ENCODE data around the gene C16orf89.

Gene C16orf89

GRCh38 chr16:5027575-5028235, 38.1 kb downstream of the C16orf89 start:
- no peak for DNase-seq

- DNase-seq, result no peak
These were observed 38.7 kb downstream of the C16orf89 start for GRCh38 chr16:5027086-5027485.

GRCh38 chr16:5026664-5027063, 39.1 kb downstream of the C16orf89 start:
- DNase-seq, result no peak

GRCh38 chr16:5025171-5025632, 40.6 kb downstream of the C16orf89 start:
- DNase-seq, result no peak

- DNase-seq, result no peak
These were observed 41.1 kb downstream of the C16orf89 start for GRCh38 chr16:5024632-5025031.

- DNase-seq, result no peak
These were observed 43.2 kb downstream of the C16orf89 start for GRCh38 chr16:5022521-5022920.

- DNase-seq, result no peak
These were observed 45.2 kb downstream of the C16orf89 start for GRCh38 chr16:5020551-5020950.

- no peak for DNase-seq
These were observed 46.0 kb downstream of the C16orf89 start for GRCh38 chr16:5019775-5020174.

GRCh38 chr16:5018793-5019192, 47.0 kb downstream of the C16orf89 start:
- DNase-seq, result no peak

GRCh38 chr16:5017678-5017969, 48.1 kb downstream of the C16orf89 start:
- DNase-seq, result no peak

- DNase-seq, result no peak
These were observed 48.6 kb downstream of the C16orf89 start for GRCh38 chr16:5016967-5017677.

GRCh38 chr16:5015887-5016286, 49.9 kb downstream of the C16orf89 start:
- DNase-seq, result no peak

GRCh38 chr16:5015351-5015750, 50.4 kb downstream of the C16orf89 start:
- DNase-seq, result no peak

- no peak for DNase-seq
These were observed 52.9 kb downstream of the C16orf89 start for GRCh38 chr16:5012887-5013286.

- no peak for DNase-seq
These were observed 54.1 kb downstream of the C16orf89 start for GRCh38 chr16:5011637-5012036.

GRCh38 chr16:5010576-5011329, 55.0 kb downstream of the C16orf89 start:
- no peak for DNase-seq

GRCh38 chr16:5008311-5008731, 57.4 kb downstream of the C16orf89 start:
- DNase-seq, result no peak

- DNase-seq, result no peak
These were observed 58.5 kb downstream of the C16orf89 start for GRCh38 chr16:5007256-5007655.

- DNase-seq, result no peak
These were observed 59.2 kb downstream of the C16orf89 start for GRCh38 chr16:5006348-5007193.

- no peak for DNase-seq
These were observed 59.8 kb downstream of the C16orf89 start for GRCh38 chr16:5005916-5006315.

- no peak for DNase-seq
These were observed 61.4 kb downstream of the C16orf89 start for GRCh38 chr16:5004311-5004710.

GRCh38 chr16:5003828-5004227, 61.9 kb downstream of the C16orf89 start:
- DNase-seq, result no peak

GRCh38 chr16:5003211-5003610, 62.5 kb downstream of the C16orf89 start:
- no peak for DNase-seq

All from CD4-positive, alpha-beta T cell treated with Interleukin-17A for 1 hour (primary cell).